ENCODE measurements around the gene GALK1.
"Not testable (repeated sequence)": the region's sequence is repeated elsewhere in the genome, so short reads cannot be mapped to it uniquely, and the experiment has no call there.

The GALK1 gene

DNA sequence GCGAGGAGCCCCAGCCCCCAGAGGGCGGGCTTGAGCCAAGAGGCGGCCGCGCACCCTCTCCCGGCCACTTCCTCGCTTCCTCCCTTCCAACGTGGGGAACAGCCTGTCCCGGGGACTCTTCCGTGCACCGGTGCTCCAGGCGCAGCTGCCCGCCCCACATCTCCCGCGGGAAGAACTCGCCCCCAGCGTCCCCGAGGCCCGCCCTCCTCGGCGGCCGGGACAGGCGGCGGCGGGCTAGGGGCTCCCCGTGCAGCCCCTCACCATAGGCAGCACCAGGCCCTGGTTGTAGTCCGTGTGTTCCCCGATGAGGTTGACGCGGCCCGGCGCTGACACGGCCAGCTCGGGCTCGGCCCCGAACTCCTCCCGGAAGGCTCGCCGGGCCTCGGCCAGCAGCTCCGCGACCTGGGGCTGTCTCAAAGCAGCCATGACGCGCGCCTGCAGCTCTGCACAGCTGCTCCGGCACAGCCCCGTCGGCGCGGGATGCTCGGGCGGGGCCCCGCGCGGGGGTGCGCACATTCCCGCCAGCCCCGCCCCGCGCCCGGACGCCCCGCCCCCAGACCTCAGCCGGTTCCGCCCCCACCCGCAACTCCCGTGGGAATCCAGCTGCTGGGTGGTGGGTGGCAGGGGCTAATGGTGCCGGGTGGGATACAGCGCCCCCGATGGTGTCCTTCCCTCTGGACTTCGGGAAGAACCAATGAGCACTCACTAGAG is at the start of gene GALK1:
TSS of gene GALK1 (minus strand) at position 482 of the 711 bp plus-strand sequence. CDS start at position 426, 56 bp downstream.
- TF ChIP-seq, protein P1, sequence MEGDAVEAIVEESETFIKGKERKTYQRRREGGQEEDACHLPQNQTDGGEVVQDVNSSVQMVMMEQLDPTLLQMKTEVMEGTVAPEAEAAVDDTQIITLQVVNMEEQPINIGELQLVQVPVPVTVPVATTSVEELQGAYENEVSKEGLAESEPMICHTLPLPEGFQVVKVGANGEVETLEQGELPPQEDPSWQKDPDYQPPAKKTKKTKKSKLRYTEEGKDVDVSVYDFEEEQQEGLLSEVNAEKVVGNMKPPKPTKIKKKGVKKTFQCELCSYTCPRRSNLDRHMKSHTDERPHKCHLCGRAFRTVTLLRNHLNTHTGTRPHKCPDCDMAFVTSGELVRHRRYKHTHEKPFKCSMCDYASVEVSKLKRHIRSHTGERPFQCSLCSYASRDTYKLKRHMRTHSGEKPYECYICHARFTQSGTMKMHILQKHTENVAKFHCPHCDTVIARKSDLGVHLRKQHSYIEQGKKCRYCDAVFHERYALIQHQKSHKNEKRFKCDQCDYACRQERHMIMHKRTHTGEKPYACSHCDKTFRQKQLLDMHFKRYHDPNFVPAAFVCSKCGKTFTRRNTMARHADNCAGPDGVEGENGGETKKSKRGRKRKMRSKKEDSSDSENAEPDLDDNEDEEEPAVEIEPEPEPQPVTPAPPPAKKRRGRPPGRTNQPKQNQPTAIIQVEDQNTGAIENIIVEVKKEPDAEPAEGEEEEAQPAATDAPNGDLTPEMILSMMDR (IDR thresholded peaks at IDR 0.05; ENCODE audit: control insufficient read depth, insufficient read depth, low read depth, low read length, missing control alignments), result peak; percentile 74
- no peak for DNase-seq (ENCODE audit: low read depth)
- H3K4me3 ChIP-seq (ENCODE audit: control insufficient read depth, low read depth, low read length), result peak within 1 kb of the TSS; percentile 57

DNA sequence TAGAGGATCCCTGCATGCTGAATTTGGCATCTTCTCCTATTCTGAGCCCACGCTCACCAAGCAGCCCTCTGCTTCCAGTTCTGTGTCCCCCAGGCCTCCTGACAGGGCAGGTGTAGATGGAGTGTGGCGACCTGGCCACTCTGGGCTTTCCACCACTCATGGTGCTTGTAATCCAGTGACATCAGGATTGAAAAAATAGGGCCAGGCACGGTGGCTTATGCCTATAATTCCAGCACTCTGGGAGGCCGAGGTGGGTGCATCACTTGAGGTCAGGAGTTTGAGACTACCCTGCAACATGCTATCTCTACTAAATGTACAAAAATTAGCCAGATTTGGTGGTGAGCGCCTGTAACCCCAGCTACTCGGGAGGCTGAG is 49.0 kb upstream of the GALK1 start:
- no peak for DNase-seq (ENCODE audit: low read depth)
- TF ChIP-seq, protein P1 (IDR thresholded peaks at IDR 0.05; ENCODE audit: control insufficient read depth, insufficient read depth, low read depth, low read length, missing control alignments), result no peak
- H3K4me3 ChIP-seq (ENCODE audit: control insufficient read depth, low read depth, low read length), result no peak overlapping the region

DNA sequence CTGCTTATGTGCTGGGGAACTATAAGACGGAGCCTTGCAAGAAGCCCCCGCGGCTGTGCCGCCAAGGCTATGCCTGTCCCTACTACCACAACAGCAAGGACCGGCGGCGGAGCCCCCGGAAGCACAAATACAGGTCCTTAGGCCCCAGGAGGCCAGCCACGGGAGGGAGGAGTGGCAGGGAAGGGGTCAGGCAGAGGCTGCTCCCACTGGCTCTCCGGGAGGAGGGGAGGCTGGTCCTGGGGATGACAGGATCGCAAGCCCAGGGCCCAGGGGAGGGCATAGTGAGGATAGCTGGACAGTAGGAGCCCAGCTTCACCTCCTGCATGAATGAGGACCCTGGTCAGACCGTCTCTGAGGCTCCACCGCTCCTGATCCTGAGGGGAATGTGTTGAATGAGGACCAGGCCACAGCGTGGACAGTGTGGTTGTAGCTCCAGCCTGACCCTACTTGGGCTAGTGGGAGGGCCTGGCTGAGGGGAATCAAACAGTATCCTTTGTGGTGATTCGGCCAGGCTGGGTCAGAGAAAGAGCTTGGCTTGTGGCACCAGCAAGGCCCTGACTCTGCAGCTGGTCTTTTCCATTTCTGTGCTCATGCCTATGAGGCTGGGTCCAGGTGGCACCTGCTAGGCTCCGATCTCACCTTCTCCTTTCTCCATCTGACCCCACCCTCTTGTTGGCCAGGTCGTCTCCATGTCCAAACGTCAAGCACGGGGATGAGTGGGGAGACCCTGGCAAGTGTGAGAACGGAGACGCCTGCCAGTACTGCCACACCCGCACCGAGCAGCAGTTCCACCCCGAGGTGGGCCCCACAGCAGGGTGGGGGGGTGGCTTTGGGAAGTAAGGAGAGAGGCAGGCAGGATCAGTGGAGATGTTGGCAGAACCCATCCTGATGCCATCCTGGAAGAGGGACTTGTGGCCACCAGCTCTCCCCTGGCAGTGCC is 48.4 kb upstream of the GALK1 start:
- TF ChIP-seq, protein P1 (IDR thresholded peaks at IDR 0.05; ENCODE audit: control insufficient read depth, insufficient read depth, low read depth, low read length, missing control alignments), result no peak
- H3K4me3 ChIP-seq (ENCODE audit: control insufficient read depth, low read depth, low read length), result no peak overlapping the region
- no peak for DNase-seq (ENCODE audit: low read depth)

DNA sequence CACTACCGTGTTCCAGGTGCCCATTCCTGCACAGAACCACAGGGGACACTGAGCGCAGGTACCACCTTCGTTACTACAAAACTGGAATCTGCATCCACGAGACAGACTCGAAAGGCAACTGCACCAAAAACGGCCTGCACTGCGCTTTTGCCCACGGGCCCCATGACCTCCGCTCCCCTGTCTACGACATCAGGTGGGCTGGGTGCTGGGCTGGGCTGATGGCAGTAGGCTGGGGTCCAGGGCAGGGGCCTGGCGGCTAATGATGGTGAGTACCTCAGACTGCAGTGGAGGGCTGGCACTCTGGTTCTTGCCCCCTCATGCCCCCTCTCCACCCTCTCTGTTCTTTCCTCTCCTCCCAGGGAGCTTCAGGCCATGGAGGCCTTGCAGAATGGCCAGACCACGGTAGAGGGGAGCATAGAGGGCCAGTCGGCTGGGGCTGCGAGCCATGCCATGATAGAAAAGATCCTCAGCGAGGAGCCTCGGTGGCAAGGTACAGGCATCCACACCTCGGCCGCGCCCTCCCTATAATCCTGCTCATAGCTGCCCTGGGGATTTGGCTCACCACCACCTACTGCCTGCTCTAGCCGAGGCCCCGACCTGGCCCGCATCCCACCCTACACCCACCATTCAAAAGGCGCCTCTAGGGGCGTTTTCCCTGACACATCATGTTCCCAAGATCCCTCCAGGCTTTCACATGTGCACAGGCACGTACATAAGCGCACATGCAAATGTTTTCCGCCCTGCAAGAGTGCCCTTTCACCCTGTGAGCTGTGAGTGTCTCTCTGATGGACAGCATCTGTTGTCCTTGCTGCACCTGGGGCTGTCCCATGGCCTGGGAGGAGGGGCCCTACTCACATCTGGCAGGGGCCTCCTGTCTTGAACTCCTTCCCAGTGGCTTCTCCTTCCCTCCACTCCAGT is 47.4 kb upstream of the GALK1 start:
- no peak for DNase-seq (ENCODE audit: low read depth)
- TF ChIP-seq, protein P1 (IDR thresholded peaks at IDR 0.05; ENCODE audit: control insufficient read depth, insufficient read depth, low read depth, low read length, missing control alignments), result no peak
- H3K4me3 ChIP-seq (ENCODE audit: control insufficient read depth, low read depth, low read length), result no peak overlapping the region

DNA sequence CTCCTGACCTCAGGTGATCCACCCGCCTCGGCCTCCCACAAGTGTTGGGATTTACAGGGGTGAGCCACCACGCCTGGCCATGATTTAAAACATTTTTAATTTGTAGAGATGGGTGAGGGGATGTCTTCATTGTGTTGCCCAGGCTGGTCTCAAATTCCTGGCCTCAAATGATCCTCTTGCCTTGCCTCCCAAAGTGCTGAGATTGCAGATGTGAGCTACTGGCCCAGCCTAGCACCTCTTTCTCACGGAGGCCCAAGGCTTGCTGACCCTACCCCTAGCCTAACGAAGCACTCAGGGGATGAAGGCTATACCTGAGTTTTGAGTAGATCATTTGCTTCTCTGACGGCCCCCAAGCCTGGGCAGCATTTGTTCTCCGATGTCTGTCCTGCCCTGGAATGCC is 46.2 kb upstream of the GALK1 start:
- H3K4me3 ChIP-seq (ENCODE audit: control insufficient read depth, low read depth, low read length), result no peak overlapping the region
- TF ChIP-seq, protein P1 (IDR thresholded peaks at IDR 0.05; ENCODE audit: control insufficient read depth, insufficient read depth, low read depth, low read length, missing control alignments), result no peak
- DNase-seq (ENCODE audit: low read depth), result no peak

DNA sequence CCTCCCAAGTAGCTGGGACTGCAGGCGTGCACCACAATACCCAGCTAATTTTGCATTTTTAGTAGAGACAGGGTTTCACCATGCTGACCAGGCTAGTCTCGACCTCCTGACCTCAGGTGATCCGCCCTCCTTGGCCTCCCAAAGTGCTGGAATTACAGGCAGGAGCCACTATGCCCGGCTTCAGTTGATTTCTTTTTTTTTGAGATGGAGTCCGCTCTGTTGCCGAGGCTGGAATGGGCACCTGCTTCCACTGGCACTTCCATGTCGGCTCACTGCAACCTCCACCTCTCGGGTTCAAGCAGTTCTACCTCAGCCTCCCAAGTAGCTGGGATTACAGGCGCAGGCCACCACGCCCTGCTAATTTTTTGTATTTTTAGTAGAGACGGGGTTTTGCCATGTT is 45.8 kb upstream of the GALK1 start:
- DNase-seq (ENCODE audit: low read depth); H3K4me3 ChIP-seq (ENCODE audit: control insufficient read depth, low read depth, low read length): not testable (repeated sequence)
